ENCODE data around the gene ALDH3A1. TPM values are rescaled to one million over a fixed set of nuclear protein-coding genes. Genes with fewer than 3 reads are reported as not detected.

Gene ALDH3A1
- total RNA-seq, 1 donor from 2014 or later = 24.2 TPM

GRCh38 chr17:19727501-19728078 is 20.5 kb downstream of the ALDH3A1 start:
- no peak for FAIRE-seq
- no peaks in the 10 kb centered on the region for H3K27me3 ChIP-seq (ENCODE audit: control insufficient read depth, insufficient read depth, low read length)
- TF ChIP-seq CTCF (IDR thresholded peaks at IDR 0.05; ENCODE audit: insufficient read depth, low read length, severe bottlenecking) = no peak
- no peak overlapping the region for H3K4me3 ChIP-seq (ENCODE audit: low read depth, low read length)
- DNase-seq (ENCODE audit: low read depth) = peak; percentile 85
- no peaks in the 10 kb centered on the region for H3K36me3 ChIP-seq (ENCODE audit: control insufficient read depth, insufficient read depth, low read length)

GRCh38 chr17:19726631-19727376 is 21.3 kb downstream of the ALDH3A1 start:
- Histone ChIP-seq H3K4me3 (ENCODE audit: low read depth, low read length) (no peak overlapping the region), H3K27me3 (ENCODE audit: control insufficient read depth, insufficient read depth, low read length) (no peaks in the 10 kb centered on the region), H3K36me3 (ENCODE audit: control insufficient read depth, insufficient read depth, low read length) (no peaks in the 10 kb centered on the region)
- DNase-seq (ENCODE audit: low read depth) (no peak), FAIRE-seq (no peak)
- TF ChIP-seq CTCF (IDR thresholded peaks at IDR 0.05; ENCODE audit: insufficient read depth, low read length, severe bottlenecking) = no peak

GRCh38 chr17:19725486-19725885 is 22.6 kb downstream of the ALDH3A1 start:
- no peak for FAIRE-seq
- no peak for DNase-seq (ENCODE audit: low read depth)
- H3K36me3 ChIP-seq (ENCODE audit: control insufficient read depth, insufficient read depth, low read length) = no peaks in the 10 kb centered on the region
- no peaks in the 10 kb centered on the region for H3K27me3 ChIP-seq (ENCODE audit: control insufficient read depth, insufficient read depth, low read length)
- TF ChIP-seq CTCF (IDR thresholded peaks at IDR 0.05; ENCODE audit: insufficient read depth, low read length, severe bottlenecking) = no peak
- H3K4me3 ChIP-seq (ENCODE audit: low read depth, low read length) = no peak overlapping the region

- Histone ChIP-seq H3K36me3 (ENCODE audit: control insufficient read depth, insufficient read depth, low read length) (no peaks in the 10 kb centered on the region), H3K4me3 (ENCODE audit: low read depth, low read length) (no peak overlapping the region), H3K27me3 (ENCODE audit: control insufficient read depth, insufficient read depth, low read length) (no peaks in the 10 kb centered on the region)
- TF ChIP-seq CTCF (IDR thresholded peaks at IDR 0.05; ENCODE audit: insufficient read depth, low read length, severe bottlenecking) = no peak
- DNase-seq (ENCODE audit: low read depth) (peak; percentile 63), FAIRE-seq (no peak)
Observed at GRCh38 chr17:19724501-19725420, 23.3 kb downstream of the ALDH3A1 start.

- DNase-seq (ENCODE audit: low read depth) (peak; percentile 92), FAIRE-seq (peak; percentile 98)
- H3K36me3 ChIP-seq (ENCODE audit: control insufficient read depth, insufficient read depth, low read length) = no peaks in the 10 kb centered on the region
- no peak overlapping the region for H3K4me3 ChIP-seq (ENCODE audit: low read depth, low read length)
- TF ChIP-seq CTCF (IDR thresholded peaks at IDR 0.05; ENCODE audit: insufficient read depth, low read length, severe bottlenecking) = no peak
- H3K27me3 ChIP-seq (ENCODE audit: control insufficient read depth, insufficient read depth, low read length) = no peaks in the 10 kb centered on the region
Observed at GRCh38 chr17:19723964-19724363, 24.1 kb downstream of the ALDH3A1 start.
